ENCODE results near the gene ZNF574. TPM values are rescaled to one million over a fixed set of nuclear protein-coding genes. Genes with fewer than 3 reads are reported as not detected.

Gene ZNF574
- total RNA-seq, 1 donor from 2014 or later, result 20.0 TPM

DNA sequence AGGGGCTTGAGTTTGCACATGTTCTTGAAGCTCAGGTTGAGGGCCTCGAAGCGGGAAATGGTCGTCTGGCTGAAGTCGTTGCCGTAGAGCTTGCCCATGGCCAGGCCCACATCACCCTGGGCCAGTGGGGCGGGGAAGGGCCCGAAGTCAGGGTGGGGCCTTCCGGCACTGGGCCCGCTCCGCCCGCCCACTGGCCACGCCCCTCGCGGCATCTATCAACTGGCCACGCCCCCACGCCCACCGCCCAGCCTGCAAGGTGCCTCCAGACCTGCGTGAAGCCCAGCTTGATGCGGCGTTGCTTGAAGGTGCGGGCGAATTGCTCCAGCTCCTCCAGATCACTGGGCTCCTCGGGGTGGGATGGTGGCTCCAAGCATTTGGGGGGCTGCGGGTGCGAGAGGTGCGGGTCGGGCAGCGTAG, 19.9 kb downstream of the ZNF574 start:
- peaks cover 10% of the 10 kb centered on the region for H3K27me3 Mint-ChIP-seq (ENCODE audit: low read depth, unreplicated experiment)
- H3K9me3 Mint-ChIP-seq (ENCODE audit: unreplicated experiment), result no peaks in the 10 kb centered on the region
- no peak overlapping the region for H3K27ac ChIP-seq (ENCODE audit: low read depth, low read length)
- H3K9ac ChIP-seq (ENCODE audit: low read length), result no peak overlapping the region
- DNase-seq (ENCODE audit: low read depth), result no peak
- H3K36me3 Mint-ChIP-seq (ENCODE audit: low read depth, unreplicated experiment), result peaks cover 4% of the 10 kb centered on the region
- no peak overlapping the region for H3K27ac Mint-ChIP-seq (ENCODE audit: unreplicated experiment)
- H3K4me3 Mint-ChIP-seq (ENCODE audit: unreplicated experiment), result no peak overlapping the region
- no peaks in the 10 kb centered on the region for H3K79me2 ChIP-seq (ENCODE audit: insufficient read depth, low read length)
- no peaks in the 10 kb centered on the region for H3K27me3 ChIP-seq (ENCODE audit: insufficient read depth, low read length)
- FAIRE-seq, result no peak
- H3K4me2 ChIP-seq (ENCODE audit: low read length), result no peak overlapping the region
- no peaks in the 10 kb centered on the region for H3K9me3 ChIP-seq (ENCODE audit: insufficient read depth, low read depth, low read length)
- TF ChIP-seq CTCF (IDR thresholded peaks at IDR 0.05; ENCODE audit: insufficient read depth, low read depth, low read length) (no peak), EZH2 (IDR thresholded peaks at IDR 0.05; ENCODE audit: insufficient read depth, low read length) (no peak)
- H3K4me1 Mint-ChIP-seq (ENCODE audit: low read depth, unreplicated experiment), result peaks cover 8% of the 10 kb centered on the region
- H3K36me3 ChIP-seq (ENCODE audit: insufficient read depth, low read length), result no peaks in the 10 kb centered on the region
- peaks cover 4% of the 10 kb centered on the region for H3K4me1 ChIP-seq (ENCODE audit: insufficient read depth, low read length)
- H4K20me1 ChIP-seq (ENCODE audit: insufficient read depth, low read length), result no peaks in the 10 kb centered on the region
- no peak overlapping the region for H2AFZ ChIP-seq (ENCODE audit: low read depth, low read length)
- no peak overlapping the region for H3K4me3 ChIP-seq (ENCODE audit: insufficient read depth, low read depth, low read length)

DNA sequence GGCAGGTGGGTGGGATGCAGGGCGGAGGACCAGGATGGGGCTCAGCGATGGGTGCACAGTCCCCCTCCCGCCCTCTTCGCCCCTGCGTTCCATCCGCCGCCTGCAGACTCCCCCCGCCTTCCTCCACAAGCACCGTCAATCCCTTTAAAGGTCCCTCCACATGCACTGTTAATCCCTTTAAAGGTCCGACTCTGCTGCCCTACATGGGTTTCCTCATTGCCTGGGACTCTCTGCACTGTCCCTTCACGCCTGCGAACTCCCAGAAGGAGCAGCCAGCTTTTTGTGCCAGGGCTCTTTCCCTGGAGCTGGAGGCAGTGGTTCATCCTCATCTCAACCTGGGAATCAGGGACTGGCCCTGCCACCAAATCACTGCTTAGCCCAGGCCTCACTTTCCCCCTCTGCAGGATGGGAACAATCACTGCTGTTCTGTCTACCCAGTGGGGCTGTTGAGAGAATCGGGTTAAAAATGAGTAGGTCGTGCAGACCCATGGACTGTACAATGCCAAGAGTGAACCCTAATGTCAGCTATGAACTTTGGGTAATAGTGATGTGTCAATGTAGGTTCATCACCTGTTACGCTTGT, 20.4 kb downstream of the ZNF574 start:
- Histone ChIP-seq H3K4me2 (ENCODE audit: low read length) (no peak overlapping the region), H3K27ac (ENCODE audit: low read depth, low read length) (no peak overlapping the region), H3K36me3 (ENCODE audit: insufficient read depth, low read length) (no peaks in the 10 kb centered on the region), H2AFZ (ENCODE audit: low read depth, low read length) (no peak overlapping the region), H3K4me3 (ENCODE audit: insufficient read depth, low read depth, low read length) (no peak overlapping the region), H3K4me1 (ENCODE audit: insufficient read depth, low read length) (peaks cover 4% of the 10 kb centered on the region), H3K79me2 (ENCODE audit: insufficient read depth, low read length) (no peaks in the 10 kb centered on the region), H3K9ac (ENCODE audit: low read length) (no peak overlapping the region), H3K27me3 (ENCODE audit: insufficient read depth, low read length) (no peaks in the 10 kb centered on the region), H4K20me1 (ENCODE audit: insufficient read depth, low read length) (no peaks in the 10 kb centered on the region), H3K9me3 (ENCODE audit: insufficient read depth, low read depth, low read length) (no peaks in the 10 kb centered on the region)
- TF ChIP-seq EZH2 (IDR thresholded peaks at IDR 0.05; ENCODE audit: insufficient read depth, low read length), result no peak
- TF ChIP-seq CTCF (IDR thresholded peaks at IDR 0.05; ENCODE audit: insufficient read depth, low read depth, low read length), result no peak
- no peak for DNase-seq (ENCODE audit: low read depth)
- Mint-ChIP-seq H3K9me3 (ENCODE audit: unreplicated experiment) (no peaks in the 10 kb centered on the region), H3K27me3 (ENCODE audit: low read depth, unreplicated experiment) (peaks cover 10% of the 10 kb centered on the region), H3K4me3 (ENCODE audit: unreplicated experiment) (no peak overlapping the region), H3K36me3 (ENCODE audit: low read depth, unreplicated experiment) (peaks cover 4% of the 10 kb centered on the region), H3K27ac (ENCODE audit: unreplicated experiment) (no peak overlapping the region), H3K4me1 (ENCODE audit: low read depth, unreplicated experiment) (peaks cover 8% of the 10 kb centered on the region)
- no peak for FAIRE-seq

DNA sequence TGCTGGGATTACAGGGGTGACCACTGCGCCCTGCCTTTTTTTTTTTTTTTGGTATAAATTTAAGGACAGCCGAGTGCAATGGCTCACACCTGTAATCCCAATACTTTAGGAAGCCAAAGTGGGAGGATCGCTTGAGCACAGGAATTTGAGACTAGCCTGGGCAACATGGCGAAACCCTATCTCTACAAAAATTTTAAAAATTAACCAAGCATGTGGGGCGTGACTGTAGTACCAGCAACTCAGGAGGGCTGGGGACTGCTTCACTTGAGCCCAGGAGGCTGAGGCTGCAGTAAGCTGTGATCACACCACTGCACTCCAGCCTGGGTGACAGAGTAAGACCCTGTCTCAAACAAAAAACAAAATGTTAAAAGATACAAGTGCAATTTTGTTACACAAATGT, 21.5 kb downstream of the ZNF574 start:
- Histone ChIP-seq H3K9ac (ENCODE audit: low read length) (no peak overlapping the region), H3K4me3 (ENCODE audit: insufficient read depth, low read depth, low read length) (no peak overlapping the region), H2AFZ (ENCODE audit: low read depth, low read length) (no peak overlapping the region), H4K20me1 (ENCODE audit: insufficient read depth, low read length) (no peaks in the 10 kb centered on the region), H3K27ac (ENCODE audit: low read depth, low read length) (no peak overlapping the region), H3K36me3 (ENCODE audit: insufficient read depth, low read length) (no peaks in the 10 kb centered on the region), H3K27me3 (ENCODE audit: insufficient read depth, low read length) (no peaks in the 10 kb centered on the region), H3K9me3 (ENCODE audit: insufficient read depth, low read depth, low read length) (no peaks in the 10 kb centered on the region), H3K4me1 (ENCODE audit: insufficient read depth, low read length) (peaks cover 4% of the 10 kb centered on the region), H3K79me2 (ENCODE audit: insufficient read depth, low read length) (no peaks in the 10 kb centered on the region), H3K4me2 (ENCODE audit: low read length) (no peak overlapping the region)
- H3K27me3 Mint-ChIP-seq (ENCODE audit: low read depth, unreplicated experiment), result peaks cover 10% of the 10 kb centered on the region
- H3K36me3 Mint-ChIP-seq (ENCODE audit: low read depth, unreplicated experiment), result peaks cover 4% of the 10 kb centered on the region
- no peaks in the 10 kb centered on the region for H3K9me3 Mint-ChIP-seq (ENCODE audit: unreplicated experiment)
- no peak for FAIRE-seq
- no peak overlapping the region for H3K27ac Mint-ChIP-seq (ENCODE audit: unreplicated experiment)
- H3K4me3 Mint-ChIP-seq (ENCODE audit: unreplicated experiment), result no peak overlapping the region
- no peak for TF ChIP-seq EZH2 (IDR thresholded peaks at IDR 0.05; ENCODE audit: insufficient read depth, low read length)
- no peak for TF ChIP-seq CTCF (IDR thresholded peaks at IDR 0.05; ENCODE audit: insufficient read depth, low read depth, low read length)
- no peak for DNase-seq (ENCODE audit: low read depth)
- H3K4me1 Mint-ChIP-seq (ENCODE audit: low read depth, unreplicated experiment), result peaks cover 8% of the 10 kb centered on the region

Measured in astrocyte (in vitro differentiated cells and primary cell).